Esophagus muscularis mucosa (tissue), 4 donors: ENCODE data around the gene MLXIPL. TPM values are rescaled to one million over a fixed set of nuclear protein-coding genes. Genes with fewer than 3 reads are reported as not detected.
"Not testable (repeated sequence)": the region's sequence is repeated elsewhere in the genome, so short reads cannot be mapped to it uniquely, and the experiment has no call there.

Experiments used
- DNase-seq: peaks from one replicate; pipeline ENCODE4 v3.0.0-alpha.2; 2017; ENCODE audit errors: extremely low spot score
- H3K27ac ChIP-seq, 4 donors: fragments of 200-600 bp; sonication (generic); replicated peaks in 1 of 4; 1 replicate in 3 of 4; 2 replicates in 1 of 4; pipeline ENCODE4 v1.5.1; 2016 to 2019; ENCODE audit warnings: mild to moderate bottlenecking in 1 of 4
- H3K27me3 ChIP-seq, 4 donors: fragments of 200-600 bp; sonication (generic); one replicate each; pipeline versions ENCODE4 v1.5.1 to v1.6.0; 2016 to 2019
- H3K36me3 ChIP-seq, 4 donors: fragments of 200-600 bp; sonication (generic); one replicate each; pipeline ENCODE4 v1.5.1; 2016 to 2019
- H3K4me1 ChIP-seq, 4 donors: fragments of 200-600 bp; sonication (generic); one replicate each; pipeline ENCODE4 v1.5.1; 2016 to 2019
- H3K4me3 ChIP-seq, 4 donors: fragments of 200-600 bp; sonication (generic); 1 replicate in 2 of 4; 2 replicates in 2 of 4; pipeline ENCODE4 v1.5.1; 2016 to 2019; ENCODE audit warnings: mild to moderate bottlenecking in 4 of 4, moderate library complexity in 1 of 4
- H3K9me3 ChIP-seq, 4 donors: fragments of 200-600 bp; sonication (generic); 1 replicate in 3 of 4; 2 replicates in 1 of 4; pipeline ENCODE4 v1.5.1; 2016 to 2019
- CTCF ChIP-seq, 3 experiments: fragments of 200-600 bp in 2 of 3; fragments of 450-650 bp in 1 of 3; sonication (generic) in 2 of 3; IDR thresholded peaks; one replicate each; pipeline ENCODE4 v1.5.1; 2017 to 2019; ENCODE audit warnings: antibody characterized with exemption in 3 of 3, mild to moderate bottlenecking in 2 of 3, moderate library complexity in 1 of 3
- EP300 ChIP-seq: sonication (generic); formaldehyde crosslinking; IDR thresholded peaks from one replicate; pipeline ENCODE4 v1.6.1; 2017; ENCODE audit warnings: antibody characterized with exemption
- POLR2A ChIP-seq: fragments of 450-650 bp; IDR thresholded peaks from one replicate; pipeline ENCODE4 v1.6.1; 2017; ENCODE audit warnings: antibody characterized with exemption, moderate library complexity, mild to moderate bottlenecking, low read depth
- POLR2AphosphoS5 ChIP-seq, 2 donors: sonication (generic); formaldehyde crosslinking; IDR thresholded peaks; one replicate each; pipeline ENCODE4 v1.6.1; 2017; ENCODE audit warnings: antibody characterized with exemption in 2 of 2
- WGBS: methylation state at CpG from one replicate; pipeline ENCODE4 v1.1.5; 2018; 5-methylcytosine and 5-hydroxymethylcytosine counted together
- intact Hi-C: fragments of 100-400 bp; cut with DNase I; formaldehyde crosslinking; loops from one replicate; pipeline ENCODE4 v1.15.1; 2023
- total RNA-seq, 4 donors: library from RNA; depleted of rRNA; stranded (reverse); fragments of >200 nt; gene quantifications; one replicate each; pipeline versions ENCODE4 v1.1.0 to v1.2.1, GENCODE V29; 2016

MLXIPL gene
- total RNA-seq, 4 donors from 2014 or later, result 6.5 to 19.5 (median 10.3) TPM

- TF ChIP-seq POLR2AphosphoS5 (IDR thresholded peaks at IDR 0.05) (no peak), POLR2A (no peak), EP300 (no peak), CTCF (IDR thresholded peaks at IDR 0.05) (no peak)
- Histone ChIP-seq H3K4me3 (peak overlapping the region; percentile 85 to 98 (median 88)), H3K27me3 (no peaks in the 10 kb centered on the region), H3K36me3 (peaks cover 0 to 35% (median 31%) of the 10 kb centered on the region in 4 donors), H3K4me1 (peaks cover 21 to 41% (median 38%) of the 10 kb centered on the region in 4 donors), H3K9me3 (no peaks in the 10 kb centered on the region), H3K27ac (peak overlapping the region; percentile 99 to 100 (median 100))
- intact Hi-C loops, result loop anchor here (5.0 kb wide), 1 partner anchor 34 kb away; the partner anchor contains the start of gene BAZ1B
- DNase-seq, result no peak
- WGBS, result 21% methylated on average over 28 of the region's 28 CpGs
These were observed 67.9 kb downstream of the MLXIPL start for GRCh38 chr7:73556208-73557107.

- H3K27me3 ChIP-seq, result no peaks in the 10 kb centered on the region
- H3K9me3 ChIP-seq, result no peaks in the 10 kb centered on the region
- intact Hi-C loops, result loop anchor here (5.0 kb wide), 1 partner anchor 33 kb away; the partner anchor contains the start of gene BAZ1B
- H3K36me3 ChIP-seq, result peaks cover 0 to 42% (median 38%) of the 10 kb centered on the region in 4 donors
- 30% methylated on average over 6 of the region's 6 CpGs for WGBS
- peak overlapping the region; percentile 85 to 98 (median 88) for H3K4me3 ChIP-seq
- TF ChIP-seq EP300, result no peak
- no peak for TF ChIP-seq CTCF (IDR thresholded peaks at IDR 0.05)
- no peak for TF ChIP-seq POLR2A
- TF ChIP-seq POLR2AphosphoS5 (IDR thresholded peaks at IDR 0.05), result no peak
- peaks cover 21 to 41% (median 38%) of the 10 kb centered on the region in 4 donors for H3K4me1 ChIP-seq
- peak overlapping the region; percentile 99 to 100 (median 100) for H3K27ac ChIP-seq
- no peak for DNase-seq
These were observed 68.8 kb downstream of the MLXIPL start for GRCh38 chr7:73555411-73555982.

GRCh38 chr7:73550093-73550492, 74.2 kb downstream of the MLXIPL start:
- H3K27me3 ChIP-seq, DNase-seq, intact Hi-C loops, H3K9me3 ChIP-seq, H3K27ac ChIP-seq, H3K4me3 ChIP-seq: not testable (repeated sequence)
- H3K36me3 ChIP-seq, result peaks cover 5 to 89% (median 60%) of the 10 kb centered on the region in 4 donors
- H3K4me1 ChIP-seq, result peaks cover 4 to 46% (median 22%) of the 10 kb centered on the region in 4 donors
- WGBS, result 90% methylated on average over 5 of the region's 5 CpGs

GRCh38 chr7:73549176-73549575, 75.1 kb downstream of the MLXIPL start:
- 75% methylated on average over 4 of the region's 4 CpGs for WGBS
- intact Hi-C loops, result no loop called here
- Histone ChIP-seq H3K4me1 (peaks cover 0 to 37% (median 13%) of the 10 kb centered on the region in 4 donors), H3K4me3 (no peak overlapping the region), H3K27ac (no peak overlapping the region), H3K36me3 (peaks cover 5 to 87% (median 57%) of the 10 kb centered on the region in 4 donors), H3K27me3 (no peaks in the 10 kb centered on the region), H3K9me3 (no peaks in the 10 kb centered on the region)
- no peak for DNase-seq
- TF ChIP-seq POLR2AphosphoS5 (IDR thresholded peaks at IDR 0.05) (no peak), EP300 (no peak), CTCF (IDR thresholded peaks at IDR 0.05) (no peak), POLR2A (no peak)

- H3K36me3 ChIP-seq, result peaks cover 12 to 87% (median 56%) of the 10 kb centered on the region in 4 donors
- H3K9me3 ChIP-seq, result no peaks in the 10 kb centered on the region
- intact Hi-C loops, result no loop called here
- TF ChIP-seq POLR2A (no peak), CTCF (IDR thresholded peaks at IDR 0.05) (no peak), POLR2AphosphoS5 (IDR thresholded peaks at IDR 0.05) (no peak), EP300 (no peak)
- no peak for DNase-seq
- H3K4me1 ChIP-seq, result peaks cover 0 to 32% (median 8%) of the 10 kb centered on the region in 4 donors
- H3K27me3 ChIP-seq, result no peaks in the 10 kb centered on the region
- 91% methylated on average over 9 of the region's 9 CpGs for WGBS
- H3K27ac ChIP-seq, result no peak overlapping the region
- no peak overlapping the region for H3K4me3 ChIP-seq
These were observed 76.5 kb downstream of the MLXIPL start for GRCh38 chr7:73547841-73548240.
